Mesothelial cell of epicardium (in vitro differentiated cells): ENCODE data around the gene XRRA1. TPM values are rescaled to one million over a fixed set of nuclear protein-coding genes. Genes with fewer than 3 reads are reported as not detected.

ENCODE experiments used
- DNase-seq, 2 experiments: peaks; one replicate each; pipeline ENCODE4 v3.0.0; 2021; ENCODE audit warnings: low spot score in 2 of 2; ENCODE audit not compliant: unreplicated experiment in 2 of 2
- H3K27ac Mint-ChIP-seq: 2 replicates; pipeline ENCODE4 v1.8.0; 2021; ENCODE audit warnings: mixed read lengths
- H3K27me3 Mint-ChIP-seq: 2 replicates; pipeline ENCODE4 v1.8.0; 2021; ENCODE audit warnings: low read depth, mixed read lengths
- H3K36me3 Mint-ChIP-seq: 2 replicates; pipeline ENCODE4 v1.8.0; 2021; ENCODE audit warnings: mixed read lengths
- H3K4me1 Mint-ChIP-seq: 2 replicates; pipeline ENCODE4 v1.8.0; 2021; ENCODE audit warnings: mixed read lengths
- H3K4me3 Mint-ChIP-seq: 2 replicates; pipeline ENCODE4 v1.8.0; 2021; ENCODE audit warnings: mild to moderate bottlenecking, moderate library complexity, mixed read lengths
- H3K9me3 Mint-ChIP-seq: 2 replicates; pipeline ENCODE4 v1.8.0; 2021; ENCODE audit warnings: mixed read lengths
- CTCF ChIP-seq: fragments of 200-600 bp; sonication (generic); IDR thresholded peaks from one replicate; pipeline ENCODE4 v1.5.0; 2021; ENCODE audit warnings: antibody characterized with exemption; ENCODE audit not compliant: unreplicated experiment
- total RNA-seq: library from RNA; stranded (reverse); gene quantifications from 3 replicates; pipeline ENCODE4 v1.2.1, GENCODE V29; 2021

XRRA1 gene
- total RNA-seq, 1 donor from 2014 or later: 12.8 TPM

- H3K27ac Mint-ChIP-seq: no peak overlapping the region
- H3K27me3 Mint-ChIP-seq: no peaks in the 10 kb centered on the region
Observed at GRCh38 chr11:74984730-74985129, 35.8 kb upstream of the XRRA1 start.

GRCh38 chr11:74984070-74984469 lies 35.2 kb upstream of the XRRA1 start:
- Mint-ChIP-seq H3K27ac (no peak overlapping the region), H3K4me3 (no peak overlapping the region), H3K36me3 (peaks cover 19% of the 10 kb centered on the region), H3K9me3 (peaks cover 4% of the 10 kb centered on the region), H3K4me1 (peaks cover under 1% of the 10 kb centered on the region), H3K27me3 (no peaks in the 10 kb centered on the region)
- no peak for DNase-seq
- TF ChIP-seq CTCF: no peak

More at GRCh38 chr11:74984730-74985129, 35.8 kb upstream of the XRRA1 start:
- TF ChIP-seq CTCF: no peak
- H3K9me3 Mint-ChIP-seq: peaks cover 4% of the 10 kb centered on the region
- H3K4me3 Mint-ChIP-seq: no peak overlapping the region
- H3K36me3 Mint-ChIP-seq: peaks cover 17% of the 10 kb centered on the region
- no peak for DNase-seq
- peaks cover 6% of the 10 kb centered on the region for H3K4me1 Mint-ChIP-seq

GRCh38 chr11:74981888-74982287 lies 33.0 kb upstream of the XRRA1 start:
- Mint-ChIP-seq H3K4me3 (no peak overlapping the region), H3K27ac (no peak overlapping the region), H3K36me3 (peaks cover 24% of the 10 kb centered on the region), H3K27me3 (no peaks in the 10 kb centered on the region), H3K9me3 (peaks cover 4% of the 10 kb centered on the region), H3K4me1 (no peaks in the 10 kb centered on the region)
- DNase-seq: no peak
- no peak for TF ChIP-seq CTCF

GRCh38 chr11:74980634-74981033 lies 31.7 kb upstream of the XRRA1 start:
- Mint-ChIP-seq H3K9me3 (peaks cover 4% of the 10 kb centered on the region), H3K36me3 (peaks cover 24% of the 10 kb centered on the region), H3K27ac (no peak overlapping the region), H3K27me3 (no peaks in the 10 kb centered on the region), H3K4me1 (no peaks in the 10 kb centered on the region), H3K4me3 (no peak overlapping the region)
- no peak for TF ChIP-seq CTCF
- no peak for DNase-seq

GRCh38 chr11:74978041-74978440 lies 29.1 kb upstream of the XRRA1 start:
- H3K27me3 Mint-ChIP-seq: no peaks in the 10 kb centered on the region
- no peak for TF ChIP-seq CTCF
- no peak for DNase-seq
- H3K9me3 Mint-ChIP-seq: peaks cover 4% of the 10 kb centered on the region
- no peak overlapping the region for H3K4me3 Mint-ChIP-seq
- H3K36me3 Mint-ChIP-seq: peaks cover 46% of the 10 kb centered on the region
- H3K27ac Mint-ChIP-seq: no peak overlapping the region
- H3K4me1 Mint-ChIP-seq: no peaks in the 10 kb centered on the region

- H3K27me3 Mint-ChIP-seq: no peaks in the 10 kb centered on the region
- no peak for TF ChIP-seq CTCF
- no peak overlapping the region for H3K27ac Mint-ChIP-seq
- no peak for DNase-seq
- no peaks in the 10 kb centered on the region for H3K9me3 Mint-ChIP-seq
- no peak overlapping the region for H3K4me3 Mint-ChIP-seq
- peaks cover 47% of the 10 kb centered on the region for H3K36me3 Mint-ChIP-seq
- no peaks in the 10 kb centered on the region for H3K4me1 Mint-ChIP-seq
Observed at GRCh38 chr11:74971424-74971823, 22.5 kb upstream of the XRRA1 start.
